HEK293 (cell line): Measurements from ENCODE around the gene PIK3R3.

Experiments used
- CTCF ChIA-PET: fragments of 350-600 bp; formaldehyde crosslinking; extraction: SDS; loops from one replicate; lab custom pipeline; 2021; ENCODE audit warnings: antibody characterized with exemption; lab: Yijun Ruan, JAX
- POLR2A ChIA-PET: fragments of 300-600 bp; formaldehyde crosslinking; extraction: SDS; loops from one replicate; lab custom pipeline; 2020; ENCODE audit warnings: antibody characterized with exemption, inconsistent platforms; lab: Yijun Ruan, JAX
- H3K27ac ChIP-seq: fragments of 200-500 bp; sonication (Bioruptor generic); 2 replicates; pipeline ENCODE4 v1.5.1; 2014; ENCODE audit warnings: low read depth, low read length, control low read depth, inconsistent platforms; ENCODE audit errors: extremely low read depth
- H3K36me3 ChIP-seq, 2 experiments: fragments of 200-500 bp in 1 of 2; sonication (Bioruptor generic) in 1 of 2; 1 replicate in 1 of 2; 2 replicates in 1 of 2; pipeline ENCODE4 v1.5.1; 2014 to 2017; ENCODE audit warnings: inconsistent platforms in 2 of 2, low read length in 2 of 2; ENCODE audit not compliant: control insufficient read depth in 2 of 2, insufficient read depth in 1 of 2
- H3K4me1 ChIP-seq: fragments of 200-500 bp; sonication (Bioruptor generic); 2 replicates; pipeline ENCODE4 v1.5.1; 2014; ENCODE audit warnings: mild to moderate bottlenecking, low read length, inconsistent platforms; ENCODE audit not compliant: control insufficient read depth, insufficient read depth
- H3K4me3 ChIP-seq: 2 replicates; pipeline ENCODE4 v1.5.1; 2011; ENCODE audit warnings: low read depth, mild to moderate bottlenecking, control low read depth, low read length, moderate library complexity
- H3K9me3 ChIP-seq: fragments of 200-500 bp; sonication (Bioruptor generic); 2 replicates; pipeline ENCODE4 v1.5.1; 2014; ENCODE audit warnings: low read depth, low read length, inconsistent platforms; ENCODE audit not compliant: control insufficient read depth, insufficient read depth
- HOXC10 ChIP-seq: sonication (generic); formaldehyde crosslinking; IDR thresholded peaks from 2 replicates; pipeline ENCODE4 v1.8.1; 2023; ENCODE audit warnings: mild to moderate bottlenecking, missing genetic modification reagents
- KLF16 ChIP-seq: fragments of 450-650 bp; formaldehyde crosslinking; IDR thresholded peaks from 2 replicates; pipeline ENCODE4 v1.5.1; 2017; ENCODE audit warnings: missing biosample characterization, missing genetic modification characterization
- SP3 ChIP-seq: fragments of 450-650 bp; formaldehyde crosslinking; IDR thresholded peaks from 2 replicates; pipeline ENCODE4 v1.5.1; 2016; ENCODE audit warnings: missing biosample characterization, missing genetic modification characterization
- ZBTB8A ChIP-seq: fragments of 450-650 bp; formaldehyde crosslinking; IDR thresholded peaks from 2 replicates; pipeline ENCODE4 v1.5.1; 2016; ENCODE audit warnings: missing biosample characterization, missing genetic modification characterization
- ZNF114 ChIP-seq: fragments of 450-650 bp; formaldehyde crosslinking; IDR thresholded peaks from 2 replicates; pipeline ENCODE4 v1.5.0; 2017; ENCODE audit warnings: missing biosample characterization, missing genetic modification characterization
- ZNF121 ChIP-seq: fragments of 450-650 bp; formaldehyde crosslinking; IDR thresholded peaks from 2 replicates; pipeline ENCODE4 v1.5.1; 2016; ENCODE audit warnings: missing biosample characterization, missing genetic modification characterization
- ZNF169 ChIP-seq: fragments of 450-650 bp; formaldehyde crosslinking; IDR thresholded peaks from 2 replicates; pipeline ENCODE4 v1.5.1; 2016; ENCODE audit warnings: missing biosample characterization, missing genetic modification characterization
- ZNF335 ChIP-seq: fragments of 450-650 bp; formaldehyde crosslinking; conservative IDR thresholded peaks from 2 replicates; pipeline ENCODE4 v1.5.1; 2016; ENCODE audit warnings: missing biosample characterization, missing genetic modification characterization
- ZNF76 ChIP-seq: fragments of 450-650 bp; formaldehyde crosslinking; IDR thresholded peaks from 2 replicates; pipeline ENCODE4; 2016; ENCODE audit warnings: low read depth, missing biosample characterization, missing genetic modification characterization, borderline replicate concordance
- ZNF837 ChIP-seq: fragments of 450-650 bp; formaldehyde crosslinking; IDR thresholded peaks from 2 replicates; pipeline ENCODE4 v1.5.1; 2016; ENCODE audit warnings: missing biosample characterization, missing genetic modification characterization
- TF ChIP-seq, protein P1 (sequence below): fragments of 450-650 bp; formaldehyde crosslinking; IDR thresholded peaks from 2 replicates; pipeline ENCODE4 v1.5.1; 2016; ENCODE audit warnings: missing biosample characterization, missing genetic modification characterization, borderline replicate concordance
- TF ChIP-seq, protein P2 (sequence below): fragments of 450-650 bp; formaldehyde crosslinking; IDR thresholded peaks from 2 replicates; pipeline ENCODE4 v1.5.1; 2016; ENCODE audit warnings: missing biosample characterization, missing genetic modification characterization

The PIK3R3 gene

DNA sequence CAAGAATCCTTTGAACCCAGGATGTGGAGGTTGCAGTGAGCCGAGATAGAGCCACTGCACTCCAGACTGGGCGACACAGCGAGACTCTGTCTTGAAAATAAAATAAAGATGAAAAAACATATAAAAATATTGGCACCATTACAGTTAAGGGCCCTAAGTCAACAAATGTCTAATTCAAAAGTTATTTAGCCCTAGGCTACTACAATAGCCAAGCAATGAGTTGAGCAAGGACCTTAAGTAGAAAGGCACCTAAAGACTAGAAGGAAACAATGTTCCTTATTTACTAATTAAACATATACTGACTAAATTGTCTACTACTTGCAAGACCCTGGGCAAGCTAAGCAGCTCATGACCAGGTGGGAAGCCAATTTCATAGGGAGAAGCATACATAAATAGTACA, 4.1 kb downstream of the PIK3R3 start (continued):
- TF ChIP-seq, protein P1, sequence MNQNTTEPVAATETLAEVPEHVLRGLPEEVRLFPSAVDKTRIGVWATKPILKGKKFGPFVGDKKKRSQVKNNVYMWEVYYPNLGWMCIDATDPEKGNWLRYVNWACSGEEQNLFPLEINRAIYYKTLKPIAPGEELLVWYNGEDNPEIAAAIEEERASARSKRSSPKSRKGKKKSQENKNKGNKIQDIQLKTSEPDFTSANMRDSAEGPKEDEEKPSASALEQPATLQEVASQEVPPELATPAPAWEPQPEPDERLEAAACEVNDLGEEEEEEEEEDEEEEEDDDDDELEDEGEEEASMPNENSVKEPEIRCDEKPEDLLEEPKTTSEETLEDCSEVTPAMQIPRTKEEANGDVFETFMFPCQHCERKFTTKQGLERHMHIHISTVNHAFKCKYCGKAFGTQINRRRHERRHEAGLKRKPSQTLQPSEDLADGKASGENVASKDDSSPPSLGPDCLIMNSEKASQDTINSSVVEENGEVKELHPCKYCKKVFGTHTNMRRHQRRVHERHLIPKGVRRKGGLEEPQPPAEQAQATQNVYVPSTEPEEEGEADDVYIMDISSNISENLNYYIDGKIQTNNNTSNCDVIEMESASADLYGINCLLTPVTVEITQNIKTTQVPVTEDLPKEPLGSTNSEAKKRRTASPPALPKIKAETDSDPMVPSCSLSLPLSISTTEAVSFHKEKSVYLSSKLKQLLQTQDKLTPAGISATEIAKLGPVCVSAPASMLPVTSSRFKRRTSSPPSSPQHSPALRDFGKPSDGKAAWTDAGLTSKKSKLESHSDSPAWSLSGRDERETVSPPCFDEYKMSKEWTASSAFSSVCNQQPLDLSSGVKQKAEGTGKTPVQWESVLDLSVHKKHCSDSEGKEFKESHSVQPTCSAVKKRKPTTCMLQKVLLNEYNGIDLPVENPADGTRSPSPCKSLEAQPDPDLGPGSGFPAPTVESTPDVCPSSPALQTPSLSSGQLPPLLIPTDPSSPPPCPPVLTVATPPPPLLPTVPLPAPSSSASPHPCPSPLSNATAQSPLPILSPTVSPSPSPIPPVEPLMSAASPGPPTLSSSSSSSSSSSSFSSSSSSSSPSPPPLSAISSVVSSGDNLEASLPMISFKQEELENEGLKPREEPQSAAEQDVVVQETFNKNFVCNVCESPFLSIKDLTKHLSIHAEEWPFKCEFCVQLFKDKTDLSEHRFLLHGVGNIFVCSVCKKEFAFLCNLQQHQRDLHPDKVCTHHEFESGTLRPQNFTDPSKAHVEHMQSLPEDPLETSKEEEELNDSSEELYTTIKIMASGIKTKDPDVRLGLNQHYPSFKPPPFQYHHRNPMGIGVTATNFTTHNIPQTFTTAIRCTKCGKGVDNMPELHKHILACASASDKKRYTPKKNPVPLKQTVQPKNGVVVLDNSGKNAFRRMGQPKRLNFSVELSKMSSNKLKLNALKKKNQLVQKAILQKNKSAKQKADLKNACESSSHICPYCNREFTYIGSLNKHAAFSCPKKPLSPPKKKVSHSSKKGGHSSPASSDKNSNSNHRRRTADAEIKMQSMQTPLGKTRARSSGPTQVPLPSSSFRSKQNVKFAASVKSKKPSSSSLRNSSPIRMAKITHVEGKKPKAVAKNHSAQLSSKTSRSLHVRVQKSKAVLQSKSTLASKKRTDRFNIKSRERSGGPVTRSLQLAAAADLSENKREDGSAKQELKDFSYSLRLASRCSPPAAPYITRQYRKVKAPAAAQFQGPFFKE = no peak
- TF ChIP-seq ZNF169 (tag by site-specific recombination) = no peak

- Histone ChIP-seq H3K36me3 (no peaks in the 10 kb centered on the region; a peak in 1 of 3 replicates), H3K27ac (no peak overlapping the region), H3K9me3 (no peaks in the 10 kb centered on the region), H3K4me1 (no peaks in the 10 kb centered on the region), H3K4me3 (no peak overlapping the region)
- ChIA-PET CTCF (interaction anchor here (0.7 kb wide), 1 partner anchor 1443 kb away, joined by 3 read pairs; no protein-coding TSS in a partner anchor), POLR2A (no interaction called here)
- no peak for TF ChIP-seq ZNF837 (tag by site-specific recombination)
Measured at GRCh38 chr1:46118856-46119255, 13.6 kb downstream of the PIK3R3 start.

DNA sequence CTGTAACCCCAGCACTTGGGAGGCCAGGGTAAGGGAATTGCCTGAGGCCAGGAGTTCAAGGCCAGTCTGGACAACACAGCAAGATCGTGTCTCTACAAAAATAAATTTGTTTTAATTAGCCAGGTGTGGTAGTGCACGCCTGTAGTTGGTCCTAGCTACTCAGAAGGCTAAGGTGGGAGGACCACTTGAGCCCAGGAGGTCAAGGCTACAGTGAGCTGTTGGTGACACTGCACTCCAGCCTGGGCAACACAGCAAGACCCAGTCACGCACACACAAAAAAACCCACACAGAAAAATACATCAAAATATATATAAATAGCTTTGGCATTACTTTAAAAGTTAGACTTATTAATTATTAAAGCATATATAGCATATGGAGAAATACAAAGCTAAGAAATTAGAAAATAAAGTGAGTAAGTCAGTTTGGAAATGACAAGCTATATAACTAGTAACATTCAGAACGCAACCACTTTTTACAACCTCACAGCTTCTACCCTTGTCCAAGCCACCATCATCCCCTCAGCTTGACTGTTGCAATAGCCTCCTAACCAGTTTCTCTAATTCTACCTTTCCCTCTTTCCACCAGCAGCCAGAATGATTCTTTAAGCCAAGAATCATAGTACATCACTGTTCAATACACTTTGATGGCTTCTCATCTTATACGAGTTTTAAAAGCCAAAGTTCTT, 14.5 kb downstream of the PIK3R3 start:
- H3K36me3 ChIP-seq = no peaks in the 10 kb centered on the region; a peak in 1 of 3 replicates
- no peaks in the 10 kb centered on the region for H3K9me3 ChIP-seq
- no peak overlapping the region for H3K4me3 ChIP-seq
- no peaks in the 10 kb centered on the region for H3K4me1 ChIP-seq
- ChIA-PET CTCF (interaction anchor here (0.6 kb wide), 1 partner anchor 87 kb away, joined by 4 read pairs; no protein-coding TSS in a partner anchor), POLR2A (interaction anchor here (0.7 kb wide), 1 partner anchor 129 kb away, joined by 4 read pairs; no protein-coding TSS in a partner anchor)
- no peak overlapping the region for H3K27ac ChIP-seq
- TF ChIP-seq SP3 (tag by site-specific recombination) (no peak), ZNF121 (peak; percentile 91), ZNF114 (no peak), ZNF76 (tag by site-specific recombination) (no peak), KLF16 (no peak), HOXC10 (CRISPR knock-in tag) (no peak), ZBTB8A (tag by site-specific recombination) (no peak)

DNA sequence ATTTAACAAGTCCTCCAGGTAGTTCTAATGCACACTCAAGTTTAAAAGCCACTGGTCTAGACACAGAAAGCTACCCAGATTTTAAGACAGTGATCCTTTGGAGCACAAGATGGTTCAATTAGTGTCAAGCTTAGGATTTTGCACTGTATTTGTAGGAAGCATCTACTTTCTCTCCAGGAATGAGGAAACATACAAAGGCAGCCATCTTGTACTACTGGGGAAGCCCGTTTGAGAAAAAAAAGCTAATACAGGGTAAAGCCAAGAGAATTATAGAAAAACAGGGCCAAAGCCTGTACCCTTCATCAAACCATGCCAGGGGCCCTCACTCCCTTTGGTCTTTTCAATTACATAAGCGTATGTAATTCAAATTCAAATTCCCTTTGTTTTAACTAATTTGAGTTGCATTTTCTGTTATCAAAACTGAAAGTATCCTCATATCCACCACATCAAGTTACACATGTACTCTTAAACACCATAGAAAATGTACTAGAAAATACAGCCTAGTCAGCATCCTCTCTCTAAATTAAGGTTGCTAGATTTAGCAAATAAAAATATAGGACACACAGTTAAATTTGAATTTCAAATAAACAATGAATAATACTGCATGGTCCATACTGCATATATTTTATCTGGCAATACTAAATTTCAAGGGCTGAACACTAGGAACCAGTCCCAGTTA, 17.4 kb downstream of the PIK3R3 start:
- POLR2A ChIA-PET = interaction anchor here (1.4 kb wide), 1 partner anchor 17 kb away, joined by 4 read pairs; the partner anchor contains the start of gene PIK3R3
- Histone ChIP-seq H3K36me3 (no peaks in the 10 kb centered on the region; a peak in 1 of 3 replicates), H3K4me3 (no peak overlapping the region), H3K9me3 (no peaks in the 10 kb centered on the region), H3K4me1 (0 out of 2 replicates have a peak, but pooled peaks cover 3% of the 10 kb centered on the region), H3K27ac (no peak overlapping the region)
- TF ChIP-seq, protein P2, sequence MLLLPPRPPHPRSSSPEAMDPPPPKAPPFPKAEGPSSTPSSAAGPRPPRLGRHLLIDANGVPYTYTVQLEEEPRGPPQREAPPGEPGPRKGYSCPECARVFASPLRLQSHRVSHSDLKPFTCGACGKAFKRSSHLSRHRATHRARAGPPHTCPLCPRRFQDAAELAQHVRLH (tag by site-specific recombination) = no peak
- 0 out of 2 replicates have a peak, but pooled peaks have one; percentile 14 for TF ChIP-seq ZNF335 (tag by site-specific recombination)
- CTCF ChIA-PET = interaction anchor here (0.7 kb wide), 1 partner anchor 81 kb away, joined by 3 read pairs; no protein-coding TSS in a partner anchor
